Upper lobe of left lung (tissue), 6 donors: Measurements from ENCODE around the gene FBLN5. TPM values are rescaled to one million over a fixed set of nuclear protein-coding genes. Genes with fewer than 3 reads are reported as not detected.
A peak's percentile ranks its signal among the peaks of the same experiment; 100 is the strongest.

Experiments
- ATAC-seq, 2 donors: fragments of 200-7000 bp; cut with Tn5 transposase; one replicate each; pipeline ENCODE4 v1.9.1; 2022; ENCODE audit warnings: mild to moderate bottlenecking in 2 of 2, moderate library complexity in 2 of 2; ENCODE audit not compliant: low FRiP score in 2 of 2
- DNase-seq, 2 donors: peaks; one replicate each; pipeline ENCODE4 v3.0.0-alpha.2; 2019 to 2020
- H3K27ac ChIP-seq, 4 donors: fragments of 200-600 bp; sonication (generic); one replicate each; pipeline ENCODE4 v1.5.1; 2016 to 2019
- H3K27me3 ChIP-seq, 4 donors: fragments of 200-600 bp; sonication (generic); one replicate each; pipeline ENCODE4 v1.5.1; 2017 to 2019
- H3K36me3 ChIP-seq, 4 donors: fragments of 200-600 bp; sonication (generic); one replicate each; pipeline ENCODE4 v1.5.1; 2016 to 2019
- H3K4me1 ChIP-seq, 4 donors: fragments of 200-600 bp; sonication (generic); one replicate each; pipeline ENCODE4 v1.5.1; 2018 to 2019
- H3K4me3 ChIP-seq, 4 donors: fragments of 200-600 bp; sonication (generic); one replicate each; pipeline ENCODE4 v1.5.1; 2017 to 2019; ENCODE audit warnings: mild to moderate bottlenecking in 2 of 4, moderate library complexity in 1 of 4
- H3K9me3 ChIP-seq, 4 donors: fragments of 200-600 bp; sonication (generic); one replicate each; pipeline ENCODE4 v1.5.1; 2018 to 2019
- CTCF ChIP-seq, 6 experiments: fragments of 450-650 bp in 4 of 6; fragments of 200-600 bp in 2 of 6; sonication (generic) in 2 of 6; IDR thresholded peaks; one replicate each; pipeline ENCODE4 v1.5.1; 2016 to 2019; ENCODE audit warnings: antibody characterized with exemption in 6 of 6
- EP300 ChIP-seq, 4 donors: sonication (generic); formaldehyde crosslinking; IDR thresholded peaks; one replicate each; pipeline ENCODE4 v1.5.1; 2017; ENCODE audit warnings: antibody characterized with exemption in 4 of 4, control low read depth in 2 of 4
- POLR2A ChIP-seq, 4 donors: fragments of 450-650 bp; IDR thresholded peaks; one replicate each; pipeline ENCODE4 v1.5.1; 2016 to 2017; ENCODE audit warnings: antibody characterized with exemption in 4 of 4, mild to moderate bottlenecking in 2 of 4
- POLR2AphosphoS5 ChIP-seq, 2 donors: sonication (generic); formaldehyde crosslinking; IDR thresholded peaks; one replicate each; pipeline ENCODE4 v1.5.1; 2017; ENCODE audit warnings: antibody characterized with exemption in 2 of 2
- WGBS, 2 donors: methylation state at CpG; one replicate each; pipeline ENCODE4 v1.1.5; 2017 to 2018; 5-methylcytosine and 5-hydroxymethylcytosine counted together
- total RNA-seq, 6 donors: library from RNA; depleted of rRNA in 4 of 6; stranded (reverse); fragments of >200 nt in 4 of 6; gene quantifications; one replicate each; pipeline versions ENCODE4 v1.1.0 to v1.2.1, GENCODE V29; 2016 to 2021
- donor health status: DM: no; HTN: no; CAD: no; lungs with moderate emphysema.
- donor health status: DM: no; HTN: yes; CAD: no; lungs with severe emphysema.

Gene FBLN5
- total RNA-seq, 6 donors from 2014 or later: 53.8 to 196 (median 133) TPM

GRCh38 chr14:91870890-91871289 lies 76.6 kb downstream of the FBLN5 start:
- DNase-seq: no peak
- TF ChIP-seq EP300 (IDR thresholded peaks at IDR 0.05): no peak
- no peak for TF ChIP-seq CTCF (IDR thresholded peaks at IDR 0.05)
- no peak for TF ChIP-seq POLR2AphosphoS5 (IDR thresholded peaks at IDR 0.05)
- no peak for TF ChIP-seq POLR2A (IDR thresholded peaks at IDR 0.05)
- Histone ChIP-seq H3K4me1 (peaks cover 34 to 73% (median 51%) of the 10 kb centered on the region in 4 donors), H3K27ac (peak overlapping the region; percentile 23 to 81 (median 77)), H3K36me3 (peaks cover 0 to 6% (median 1%) of the 10 kb centered on the region in 4 donors), H3K4me3 (no peak overlapping the region), H3K9me3 (no peaks in the 10 kb centered on the region), H3K27me3 (no peaks in the 10 kb centered on the region)
- 68 to 74% methylated on average over 2 of the region's 2 CpGs for WGBS, 2 donors
- no peak for ATAC-seq

- H3K4me3 ChIP-seq: no peak overlapping the region
- H3K27me3 ChIP-seq: no peaks in the 10 kb centered on the region
- no peaks in the 10 kb centered on the region for H3K9me3 ChIP-seq
- H3K4me1 ChIP-seq: peaks cover 29 to 65% (median 49%) of the 10 kb centered on the region in 4 donors
- ATAC-seq: no peak
- H3K27ac ChIP-seq: peak overlapping the region; percentile 23 to 81 (median 71)
- WGBS, 2 donors: 42 to 46% methylated on average over 13 to 16 of the region's 16 CpGs
- H3K36me3 ChIP-seq: peaks cover 0 to 6% (median 1%) of the 10 kb centered on the region in 4 donors
- DNase-seq: peak in 1 of 2 donors; percentile 43
- peak in 1 of 4 donors; percentile 17 for TF ChIP-seq POLR2A (IDR thresholded peaks at IDR 0.05)
- peak in 1 of 4 donors; percentile 14 for TF ChIP-seq EP300 (IDR thresholded peaks at IDR 0.05)
- TF ChIP-seq CTCF (IDR thresholded peaks at IDR 0.05): no peak
- peak in 1 of 2 donors; percentile 11 for TF ChIP-seq POLR2AphosphoS5 (IDR thresholded peaks at IDR 0.05)
Observed at GRCh38 chr14:91870001-91870400, 77.5 kb downstream of the FBLN5 start.

GRCh38 chr14:91869556-91869955 lies 77.9 kb downstream of the FBLN5 start:
- 64 to 73% methylated on average over 8 of the region's 8 CpGs for WGBS, 2 donors
- Histone ChIP-seq H3K4me3 (no peak overlapping the region), H3K36me3 (peaks cover 0 to 6% (median 1%) of the 10 kb centered on the region in 4 donors), H3K27me3 (no peaks in the 10 kb centered on the region), H3K4me1 (peaks cover 29 to 63% (median 48%) of the 10 kb centered on the region in 4 donors), H3K9me3 (no peaks in the 10 kb centered on the region), H3K27ac (peak overlapping the region in 3 of 4 donors; percentile 63 to 81 (median 79))
- DNase-seq (no peak), ATAC-seq (no peak)
- TF ChIP-seq POLR2AphosphoS5 (IDR thresholded peaks at IDR 0.05) (no peak), POLR2A (IDR thresholded peaks at IDR 0.05) (no peak), CTCF (IDR thresholded peaks at IDR 0.05) (no peak), EP300 (IDR thresholded peaks at IDR 0.05) (no peak)

GRCh38 chr14:91867316-91867988 lies 80.0 kb downstream of the FBLN5 start, which contains the start of gene TC2N:
Gene TC2N, minus strand, starts transcription at chr14:91867536. Its CDS starts 53,767 bp downstream, at chr14:91813769.
- Histone ChIP-seq H3K27me3 (no peaks in the 10 kb centered on the region), H3K36me3 (peaks cover 0 to 6% (median 0%) of the 10 kb centered on the region in 4 donors), H3K27ac (peak within 1 kb of the TSS in 2 of 4 donors; percentile 40 to 47), H3K4me3 (peak within 1 kb of the TSS in 3 of 4 donors; percentile 18 to 35 (median 31)), H3K9me3 (no peaks in the 10 kb centered on the region), H3K4me1 (peaks cover 12 to 46% (median 30%) of the 10 kb centered on the region in 4 donors)
- TF ChIP-seq POLR2AphosphoS5 (IDR thresholded peaks at IDR 0.05): peak in 1 of 2 donors; percentile 25
- TF ChIP-seq POLR2A (IDR thresholded peaks at IDR 0.05): peak in 1 of 4 donors; percentile 31
- no peak for TF ChIP-seq EP300 (IDR thresholded peaks at IDR 0.05)
- WGBS, 2 donors: 79 to 91% methylated on average over 6 to 10 of the region's 10 CpGs
- ATAC-seq (no peak), DNase-seq (no peak)

DNA sequence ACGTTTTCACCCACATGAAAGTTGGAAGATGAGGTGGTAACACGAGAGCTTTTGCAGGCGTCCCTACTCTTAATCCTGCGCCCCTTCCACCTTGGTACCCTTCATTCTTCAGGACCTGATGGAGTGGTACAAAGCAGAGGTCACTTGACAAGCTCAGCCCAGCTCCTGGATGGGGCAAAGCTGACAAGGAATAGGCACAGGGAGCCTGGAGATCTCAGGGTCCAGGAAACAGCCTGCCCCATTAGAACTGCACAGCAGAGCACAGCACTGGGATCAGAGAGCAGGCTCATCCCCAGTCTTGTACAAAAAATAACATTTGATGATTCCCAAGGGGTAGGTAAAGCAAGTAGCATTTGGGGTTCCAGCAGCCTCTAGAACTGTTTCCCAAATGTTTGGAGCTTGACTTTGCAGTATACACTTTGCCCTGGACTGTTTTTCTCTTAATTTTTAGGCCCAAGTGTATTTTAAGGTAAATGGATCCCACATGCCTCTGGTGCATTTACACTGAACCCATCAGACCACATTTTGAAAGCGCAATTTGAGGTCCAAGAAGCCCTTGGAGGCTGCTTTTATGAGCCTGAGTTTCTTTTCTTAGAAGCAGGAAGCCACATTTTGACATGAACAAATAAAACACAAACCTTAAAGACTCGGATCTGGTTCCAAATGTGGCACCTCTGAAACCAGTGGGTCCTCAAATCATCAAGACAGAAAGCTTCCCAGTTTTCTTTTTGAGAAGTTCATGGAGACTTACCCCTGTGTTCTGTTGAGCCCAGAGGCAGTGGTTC lies 80.8 kb downstream of the FBLN5 start:
- Histone ChIP-seq H3K4me1 (peaks cover 5 to 38% (median 23%) of the 10 kb centered on the region in 4 donors), H3K27ac (peak overlapping the region in 2 of 4 donors; percentile 40 to 47), H3K9me3 (no peaks in the 10 kb centered on the region), H3K27me3 (no peaks in the 10 kb centered on the region), H3K36me3 (peaks cover 0 to 6% (median 0%) of the 10 kb centered on the region in 4 donors), H3K4me3 (peak overlapping the region in 3 of 4 donors; percentile 18 to 35 (median 31))
- 58 to 68% methylated on average over 6 of the region's 6 CpGs for WGBS, 2 donors
- ATAC-seq (no peak), DNase-seq (no peak)
- no peak for TF ChIP-seq POLR2A (IDR thresholded peaks at IDR 0.05)
- TF ChIP-seq CTCF (IDR thresholded peaks at IDR 0.05): no peak
- TF ChIP-seq EP300 (IDR thresholded peaks at IDR 0.05): no peak
- TF ChIP-seq POLR2AphosphoS5 (IDR thresholded peaks at IDR 0.05): no peak
